Vagina (tissue), 2 donors: ENCODE measurements around the gene SURF4.

Experiments used
- POLR2A ChIP-seq, 2 donors: fragments of 450-650 bp; IDR thresholded peaks; one replicate each; pipeline ENCODE4 v1.6.1; 2017; ENCODE audit warnings: antibody characterized with exemption in 2 of 2, mild to moderate bottlenecking in 2 of 2, moderate library complexity in 2 of 2
- POLR2AphosphoS5 ChIP-seq, 2 donors: sonication (generic); formaldehyde crosslinking; IDR thresholded peaks; one replicate each; pipeline ENCODE4 v1.9.0; 2017; ENCODE audit warnings: antibody characterized with exemption in 2 of 2, mild to moderate bottlenecking in 2 of 2, low read depth in 1 of 2; ENCODE audit not compliant: insufficient read depth in 1 of 2
- TF ChIP-seq, protein P1 (sequence below), 3 experiments: fragments of 450-650 bp in 2 of 3; fragments of 200-600 bp in 1 of 3; sonication (generic) in 1 of 3; IDR thresholded peaks; one replicate each; pipeline ENCODE4 v1.5.1; 2017 to 2019; ENCODE audit warnings: antibody characterized with exemption in 3 of 3, mild to moderate bottlenecking in 2 of 3, moderate library complexity in 2 of 3

DNA sequence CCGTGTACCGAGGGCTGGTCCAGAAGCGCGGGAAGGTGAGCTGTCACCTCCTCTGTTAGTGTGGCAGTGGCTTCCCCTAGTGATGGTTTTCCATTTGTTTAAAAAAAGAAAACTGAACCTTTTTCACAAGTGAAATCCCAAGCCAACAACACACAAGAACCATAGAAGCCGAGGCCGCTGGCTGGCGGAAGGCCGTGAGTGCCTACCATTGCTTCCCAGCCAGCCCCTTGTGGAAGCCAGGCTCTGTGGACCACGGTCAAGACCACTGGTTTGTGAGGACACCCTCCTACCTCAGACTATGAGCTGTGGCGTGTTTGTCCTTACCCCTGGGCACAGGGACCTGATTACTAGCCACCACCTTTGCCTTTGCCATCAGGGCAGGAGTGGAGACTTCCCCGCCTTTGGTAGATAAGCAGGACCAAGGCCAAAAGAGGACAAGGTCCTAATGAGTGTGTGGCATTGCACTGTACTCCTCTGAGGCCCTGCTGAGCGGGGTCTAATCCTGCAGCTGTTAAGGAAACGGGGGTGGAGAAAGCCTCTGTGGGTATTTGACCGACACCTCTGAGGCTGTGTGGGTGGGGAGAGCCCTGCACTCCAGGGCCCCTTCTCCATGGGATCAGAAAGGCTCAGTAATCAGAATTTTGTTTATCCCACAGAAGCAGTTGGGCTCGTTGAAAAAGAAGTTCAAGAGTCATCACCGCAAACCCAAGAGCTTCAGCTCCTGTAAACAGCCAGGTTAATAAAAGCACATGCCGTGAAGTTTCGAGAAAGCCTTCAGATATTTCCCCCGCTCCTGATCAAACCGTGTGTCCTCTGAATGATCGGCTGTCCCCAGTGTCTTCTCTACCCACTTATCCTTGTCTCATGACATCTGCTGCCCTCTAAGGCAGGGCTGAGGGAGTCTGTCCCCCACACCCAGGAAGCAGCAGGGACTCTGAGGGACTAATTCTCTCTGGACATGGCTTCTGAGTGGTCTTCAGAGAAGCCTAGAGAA is 15.2 kb downstream of the SURF4 start:
- TF ChIP-seq, protein P1, sequence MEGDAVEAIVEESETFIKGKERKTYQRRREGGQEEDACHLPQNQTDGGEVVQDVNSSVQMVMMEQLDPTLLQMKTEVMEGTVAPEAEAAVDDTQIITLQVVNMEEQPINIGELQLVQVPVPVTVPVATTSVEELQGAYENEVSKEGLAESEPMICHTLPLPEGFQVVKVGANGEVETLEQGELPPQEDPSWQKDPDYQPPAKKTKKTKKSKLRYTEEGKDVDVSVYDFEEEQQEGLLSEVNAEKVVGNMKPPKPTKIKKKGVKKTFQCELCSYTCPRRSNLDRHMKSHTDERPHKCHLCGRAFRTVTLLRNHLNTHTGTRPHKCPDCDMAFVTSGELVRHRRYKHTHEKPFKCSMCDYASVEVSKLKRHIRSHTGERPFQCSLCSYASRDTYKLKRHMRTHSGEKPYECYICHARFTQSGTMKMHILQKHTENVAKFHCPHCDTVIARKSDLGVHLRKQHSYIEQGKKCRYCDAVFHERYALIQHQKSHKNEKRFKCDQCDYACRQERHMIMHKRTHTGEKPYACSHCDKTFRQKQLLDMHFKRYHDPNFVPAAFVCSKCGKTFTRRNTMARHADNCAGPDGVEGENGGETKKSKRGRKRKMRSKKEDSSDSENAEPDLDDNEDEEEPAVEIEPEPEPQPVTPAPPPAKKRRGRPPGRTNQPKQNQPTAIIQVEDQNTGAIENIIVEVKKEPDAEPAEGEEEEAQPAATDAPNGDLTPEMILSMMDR (IDR thresholded peaks at IDR 0.05): no peak
- TF ChIP-seq POLR2AphosphoS5 (IDR thresholded peaks at IDR 0.05; ENCODE audit: insufficient read depth in 1 of 2, low read depth in 1 of 2) (no peak), POLR2A (IDR thresholded peaks at IDR 0.05) (no peak)
